ENCODE results near the gene FZD1.

FZD1 gene

DNA sequence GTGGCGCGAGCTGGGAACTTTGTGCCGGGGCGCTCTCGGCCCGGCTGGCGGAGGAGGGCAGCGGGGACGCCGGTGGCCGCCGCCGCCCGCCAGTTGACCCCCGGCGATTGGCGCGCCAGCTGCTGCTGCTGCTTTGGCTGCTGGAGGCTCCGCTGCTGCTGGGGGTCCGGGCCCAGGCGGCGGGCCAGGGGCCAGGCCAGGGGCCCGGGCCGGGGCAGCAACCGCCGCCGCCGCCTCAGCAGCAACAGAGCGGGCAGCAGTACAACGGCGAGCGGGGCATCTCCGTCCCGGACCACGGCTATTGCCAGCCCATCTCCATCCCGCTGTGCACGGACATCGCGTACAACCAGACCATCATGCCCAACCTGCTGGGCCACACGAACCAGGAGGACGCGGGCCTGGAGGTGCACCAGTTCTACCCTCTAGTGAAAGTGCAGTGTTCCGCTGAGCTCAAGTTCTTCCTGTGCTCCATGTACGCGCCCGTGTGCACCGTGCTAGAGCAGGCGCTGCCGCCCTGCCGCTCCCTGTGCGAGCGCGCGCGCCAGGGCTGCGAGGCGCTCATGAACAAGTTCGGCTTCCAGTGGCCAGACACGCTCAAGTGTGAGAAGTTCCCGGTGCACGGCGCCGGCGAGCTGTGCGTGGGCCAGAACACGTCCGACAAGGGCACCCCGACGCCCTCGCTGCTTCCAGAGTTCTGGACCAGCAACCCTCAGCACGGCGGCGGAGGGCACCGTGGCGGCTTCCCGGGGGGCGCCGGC lies 870 bp downstream of the FZD1 start:
- peak; percentile 88 for DNase-seq (ENCODE audit: low read depth, low spot score)

DNA sequence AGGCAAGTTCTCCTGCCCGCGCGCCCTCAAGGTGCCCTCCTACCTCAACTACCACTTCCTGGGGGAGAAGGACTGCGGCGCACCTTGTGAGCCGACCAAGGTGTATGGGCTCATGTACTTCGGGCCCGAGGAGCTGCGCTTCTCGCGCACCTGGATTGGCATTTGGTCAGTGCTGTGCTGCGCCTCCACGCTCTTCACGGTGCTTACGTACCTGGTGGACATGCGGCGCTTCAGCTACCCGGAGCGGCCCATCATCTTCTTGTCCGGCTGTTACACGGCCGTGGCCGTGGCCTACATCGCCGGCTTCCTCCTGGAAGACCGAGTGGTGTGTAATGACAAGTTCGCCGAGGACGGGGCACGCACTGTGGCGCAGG lies 1.4 kb downstream of the FZD1 start:
- peak; percentile 64 for DNase-seq (ENCODE audit: low read depth, low spot score)

DNA sequence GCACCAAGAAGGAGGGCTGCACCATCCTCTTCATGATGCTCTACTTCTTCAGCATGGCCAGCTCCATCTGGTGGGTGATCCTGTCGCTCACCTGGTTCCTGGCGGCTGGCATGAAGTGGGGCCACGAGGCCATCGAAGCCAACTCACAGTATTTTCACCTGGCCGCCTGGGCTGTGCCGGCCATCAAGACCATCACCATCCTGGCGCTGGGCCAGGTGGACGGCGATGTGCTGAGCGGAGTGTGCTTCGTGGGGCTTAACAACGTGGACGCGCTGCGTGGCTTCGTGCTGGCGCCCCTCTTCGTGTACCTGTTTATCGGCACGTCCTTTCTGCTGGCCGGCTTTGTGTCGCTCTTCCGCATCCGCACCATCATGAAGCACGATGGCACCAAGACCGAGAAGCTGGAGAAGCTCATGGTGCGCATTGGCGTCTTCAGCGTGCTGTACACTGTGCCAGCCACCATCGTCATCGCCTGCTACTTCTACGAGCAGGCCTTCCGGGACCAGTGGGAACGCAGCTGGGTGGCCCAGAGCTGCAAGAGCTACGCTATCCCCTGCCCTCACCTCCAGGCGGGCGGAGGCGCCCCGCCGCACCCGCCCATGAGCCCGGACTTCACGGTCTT lies 1.9 kb downstream of the FZD1 start:
- peak; percentile 58 for DNase-seq (ENCODE audit: low read depth, low spot score)

DNA sequence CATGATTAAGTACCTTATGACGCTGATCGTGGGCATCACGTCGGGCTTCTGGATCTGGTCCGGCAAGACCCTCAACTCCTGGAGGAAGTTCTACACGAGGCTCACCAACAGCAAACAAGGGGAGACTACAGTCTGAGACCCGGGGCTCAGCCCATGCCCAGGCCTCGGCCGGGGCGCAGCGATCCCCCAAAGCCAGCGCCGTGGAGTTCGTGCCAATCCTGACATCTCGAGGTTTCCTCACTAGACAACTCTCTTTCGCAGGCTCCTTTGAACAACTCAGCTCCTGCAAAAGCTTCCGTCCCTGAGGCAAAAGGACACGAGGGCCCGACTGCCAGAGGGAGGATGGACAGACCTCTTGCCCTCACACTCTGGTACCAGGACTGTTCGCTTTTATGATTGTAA lies 2.5 kb downstream of the FZD1 start:
- peak; percentile 39 for DNase-seq (ENCODE audit: low read depth, low spot score)

DNA sequence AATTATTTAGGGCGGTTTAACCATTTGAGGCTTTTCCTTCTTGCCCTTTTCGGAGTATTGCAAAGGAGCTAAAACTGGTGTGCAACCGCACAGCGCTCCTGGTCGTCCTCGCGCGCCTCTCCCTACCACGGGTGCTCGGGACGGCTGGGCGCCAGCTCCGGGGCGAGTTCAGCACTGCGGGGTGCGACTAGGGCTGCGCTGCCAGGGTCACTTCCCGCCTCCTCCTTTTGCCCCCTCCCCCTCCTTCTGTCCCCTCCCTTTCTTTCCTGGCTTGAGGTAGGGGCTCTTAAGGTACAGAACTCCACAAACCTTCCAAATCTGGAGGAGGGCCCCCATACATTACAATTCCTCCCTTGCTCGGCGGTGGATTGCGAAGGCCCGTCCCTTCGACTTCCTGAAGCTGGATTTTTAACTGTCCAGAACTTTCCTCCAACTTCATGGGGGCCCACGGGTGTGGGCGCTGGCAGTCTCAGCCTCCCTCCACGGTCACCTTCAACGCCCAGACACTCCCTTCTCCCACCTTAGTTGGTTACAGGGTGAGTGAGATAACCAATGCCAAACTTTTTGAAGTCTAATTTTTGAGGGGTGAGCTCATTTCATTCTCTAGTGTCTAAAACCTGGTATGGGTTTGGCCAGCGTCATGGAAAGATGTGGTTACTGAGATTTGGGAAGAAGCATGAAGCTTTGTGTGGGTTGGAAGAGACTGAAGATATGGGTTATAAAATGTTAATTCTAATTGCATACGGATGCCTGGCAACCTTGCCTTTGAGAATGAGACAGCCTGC lies 3.1 kb downstream of the FZD1 start:
- peak; percentile 91 for DNase-seq (ENCODE audit: low read depth, low spot score)

DNA sequence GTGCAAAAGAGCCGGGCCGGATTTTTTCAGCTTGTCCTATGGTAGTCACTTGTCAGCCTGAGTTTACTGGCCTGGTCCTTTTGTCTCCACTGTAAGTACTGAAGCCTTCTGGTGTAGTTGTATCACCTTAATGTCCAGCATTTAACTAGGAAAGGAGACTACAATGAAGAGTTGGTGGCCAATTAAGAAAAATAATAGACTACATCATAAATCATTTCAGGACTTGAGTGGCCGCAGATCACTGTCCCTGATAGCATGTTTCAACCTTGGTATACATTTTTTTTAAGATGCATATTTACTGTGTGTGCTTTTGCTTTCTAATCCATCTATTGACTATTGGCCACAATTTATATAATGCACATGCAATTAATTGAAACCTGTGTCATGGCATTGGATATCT lies 6.1 kb downstream of the FZD1 start:
- DNase-seq (ENCODE audit: low read depth, low spot score) = no peak

DNA sequence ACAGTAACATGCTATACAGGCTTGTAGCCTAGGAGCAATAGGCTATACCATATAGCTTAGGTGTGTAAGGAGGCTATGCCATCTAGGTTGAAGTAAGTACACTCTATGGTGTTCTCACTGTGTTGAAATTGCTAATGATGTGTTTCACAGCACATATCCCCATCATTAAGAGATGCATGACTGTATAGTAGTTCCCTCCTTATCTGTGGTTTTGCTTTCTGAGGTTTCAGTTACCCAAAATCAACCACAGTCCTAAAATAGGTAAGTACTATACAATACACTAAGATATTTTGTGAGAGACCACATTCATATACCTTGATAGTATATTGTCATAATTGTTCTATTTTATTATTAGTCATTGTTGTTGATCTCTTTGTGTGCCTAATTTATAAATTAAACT lies 12.7 kb downstream of the FZD1 start:
- DNase-seq (ENCODE audit: low read depth, low spot score) = no peak

DNA sequence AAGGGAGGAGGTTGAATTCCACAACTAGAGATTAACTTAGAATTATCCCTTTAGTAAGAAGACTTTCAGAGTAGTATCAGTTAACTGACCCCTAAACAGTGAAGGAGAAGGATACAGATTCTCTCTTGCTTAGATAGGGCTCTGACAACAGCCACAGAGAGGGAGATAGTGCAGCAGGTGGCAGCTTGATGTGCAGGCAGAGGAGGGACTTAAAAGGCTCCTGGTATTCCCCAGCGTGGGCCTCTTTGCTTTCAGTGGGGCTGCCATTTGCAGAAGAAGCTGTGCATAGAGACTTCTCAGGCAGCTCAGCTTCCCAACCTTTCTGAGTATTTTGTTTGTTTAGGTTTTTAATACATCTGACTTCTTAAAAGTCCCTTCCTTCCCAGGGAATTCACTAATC lies 16.0 kb downstream of the FZD1 start:
- DNase-seq (ENCODE audit: low read depth, low spot score) = no peak

DNA sequence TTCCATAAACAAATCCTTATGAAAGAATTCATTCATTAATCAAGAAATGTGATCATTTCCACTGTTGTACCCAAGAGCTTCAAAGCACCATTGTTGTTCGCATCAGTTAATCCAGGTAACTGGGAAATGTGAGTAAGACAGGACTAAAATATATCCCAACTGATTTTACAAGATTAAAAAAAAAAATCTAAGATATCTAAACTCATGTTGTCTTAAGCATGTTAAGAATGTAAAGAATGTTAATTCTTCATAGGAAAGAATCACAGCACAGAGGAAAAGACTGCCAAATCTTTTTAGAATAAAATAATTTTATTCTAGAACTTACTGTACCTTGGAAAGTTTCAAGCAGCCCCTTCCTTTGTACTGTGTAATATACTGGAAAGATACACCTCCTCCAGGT lies 16.4 kb downstream of the FZD1 start:
- no peak for DNase-seq (ENCODE audit: low read depth, low spot score)

DNA sequence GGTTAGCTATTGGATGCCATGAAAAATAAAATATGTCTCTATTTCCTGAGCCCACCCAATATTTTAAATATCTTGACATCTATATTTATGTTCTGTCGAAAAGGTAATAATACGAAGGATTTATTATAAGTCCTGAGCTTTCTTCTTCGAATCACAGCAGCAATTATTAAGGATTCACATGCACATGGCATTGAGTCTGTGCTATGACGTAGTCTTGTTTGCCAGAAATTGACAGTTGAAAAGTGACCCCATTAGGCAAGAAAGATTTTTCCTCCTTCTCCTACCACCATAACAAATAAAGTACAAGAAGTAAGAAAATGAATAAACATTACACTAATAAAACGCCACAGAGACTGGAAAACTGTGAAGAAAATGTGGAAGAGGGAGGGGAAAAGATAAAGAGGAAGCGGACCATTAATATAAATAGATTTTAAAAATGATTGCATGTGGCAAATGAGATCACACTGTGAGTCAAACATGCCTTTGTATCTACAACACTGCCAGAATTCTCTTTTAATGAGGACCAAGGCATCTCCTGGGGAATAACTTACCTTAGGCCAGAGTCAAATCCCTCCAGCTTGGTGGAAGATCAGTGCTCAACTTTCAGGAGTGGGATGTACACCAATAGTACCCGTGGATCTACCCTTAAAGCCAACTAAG lies 21.6 kb downstream of the FZD1 start:
- DNase-seq (ENCODE audit: low read depth, low spot score) = peak; percentile 42

DNA sequence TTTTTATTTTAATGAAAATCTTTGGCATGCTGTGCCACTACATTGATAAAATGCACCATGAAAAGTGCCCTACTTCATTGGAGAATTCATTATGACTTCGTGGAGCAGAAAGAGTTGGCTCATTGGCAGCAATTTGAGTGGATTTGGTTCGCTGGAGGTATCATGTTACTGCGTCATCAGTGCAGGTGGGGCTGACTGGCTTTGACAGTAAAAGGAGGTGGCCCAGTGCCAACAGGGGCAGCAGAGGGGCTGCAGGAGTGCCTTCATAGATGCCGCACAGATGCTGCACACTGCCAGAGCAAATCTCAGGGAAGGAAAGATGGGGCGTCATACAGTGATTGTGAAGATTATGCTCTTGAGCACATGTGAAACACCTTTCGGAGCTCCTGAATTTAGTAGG lies 22.2 kb downstream of the FZD1 start:
- no peak for DNase-seq (ENCODE audit: low read depth, low spot score)

DNA sequence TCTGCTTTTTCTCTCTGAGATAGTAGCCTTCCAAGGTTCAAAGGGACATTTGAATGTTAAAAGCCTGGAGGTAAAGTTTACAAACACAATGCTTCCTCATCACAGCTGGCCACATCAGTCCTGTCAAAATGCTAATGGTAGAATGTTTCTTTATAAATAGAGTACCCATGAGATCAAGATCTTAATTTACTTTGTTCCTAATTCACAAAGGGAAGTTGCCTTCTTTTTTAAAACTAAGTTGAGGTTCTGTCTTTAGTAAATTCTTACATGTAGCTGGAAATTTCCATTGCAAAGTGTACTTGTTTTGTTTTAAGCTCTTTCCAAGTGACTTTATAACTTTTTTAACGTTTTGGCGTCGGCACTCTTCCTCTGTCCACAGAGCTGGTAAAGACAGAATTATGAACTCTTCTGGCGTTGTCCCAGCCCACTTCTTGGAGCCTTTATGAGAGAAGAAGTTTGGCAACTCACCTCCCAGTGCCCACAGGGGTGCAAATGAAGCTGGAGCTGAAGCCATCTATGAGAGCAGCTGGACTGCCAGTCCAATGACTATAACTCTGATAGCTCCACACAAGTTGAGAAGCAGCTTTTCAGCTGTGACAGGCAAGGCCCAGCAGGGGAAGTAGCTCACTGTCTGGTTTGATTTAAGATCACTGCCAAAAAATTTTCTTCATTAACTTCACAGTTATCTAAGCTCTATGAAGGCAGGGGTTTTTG lies 23.3 kb downstream of the FZD1 start:
- no peak for DNase-seq (ENCODE audit: low read depth, low spot score)

DNA sequence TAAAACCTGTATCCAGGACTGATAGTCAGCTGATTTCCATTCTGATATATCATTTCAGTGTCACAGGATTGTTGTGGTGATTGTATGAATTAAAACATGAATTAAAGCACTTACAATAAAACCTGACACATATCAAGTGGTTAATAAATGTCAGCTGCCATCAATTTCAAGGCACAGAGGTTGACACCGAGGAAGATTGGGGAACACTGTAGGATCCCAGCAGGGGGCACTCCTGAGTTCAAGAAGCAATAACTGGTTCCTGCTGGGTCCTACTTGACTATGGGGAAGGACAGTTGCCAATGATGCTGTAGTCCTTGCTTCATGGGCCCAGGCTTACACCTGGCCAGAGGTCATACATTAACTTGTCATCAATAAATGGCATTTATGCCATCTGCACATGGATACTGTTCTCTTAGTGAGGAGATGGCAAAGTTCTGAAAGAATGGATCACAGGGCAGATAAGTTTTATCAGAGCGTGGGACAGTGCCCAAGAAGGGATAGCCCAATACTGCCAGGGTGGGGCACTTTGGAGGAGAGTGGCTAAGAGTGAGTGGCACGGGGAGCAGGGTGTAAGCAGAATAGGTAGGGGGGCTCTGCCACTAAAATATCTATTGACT lies 24.1 kb downstream of the FZD1 start:
- no peak for DNase-seq (ENCODE audit: low read depth, low spot score)

DNA sequence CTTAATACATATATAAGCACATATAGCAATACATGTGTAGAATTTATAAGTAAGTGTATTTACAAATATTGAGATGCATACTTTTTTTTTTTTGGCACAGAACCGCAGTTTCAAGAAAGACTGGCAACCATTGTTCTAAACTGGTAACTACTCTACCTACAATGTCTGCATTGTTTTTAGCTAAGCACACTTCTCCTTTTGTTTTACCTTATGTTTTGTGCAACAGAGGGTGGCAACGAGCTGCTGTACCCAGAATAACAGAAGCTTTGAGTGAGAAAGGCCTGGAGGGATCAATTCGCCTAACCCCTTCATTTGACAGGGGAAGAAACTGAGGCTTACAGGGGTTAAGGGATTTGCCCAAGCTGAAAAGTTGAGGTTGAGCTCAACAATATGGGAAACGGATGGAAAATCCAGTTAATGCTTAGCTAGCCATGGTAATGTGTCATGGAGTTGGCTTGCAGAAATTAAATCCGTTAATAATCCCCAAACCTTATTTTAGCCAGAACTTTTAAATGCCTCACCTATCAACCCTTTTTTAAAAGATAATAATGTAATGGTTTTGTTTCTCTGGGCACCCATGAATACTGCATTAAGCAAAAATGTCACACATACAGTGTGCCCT lies 25.5 kb downstream of the FZD1 start:
- DNase-seq (ENCODE audit: low read depth, low spot score) = no peak

DNA sequence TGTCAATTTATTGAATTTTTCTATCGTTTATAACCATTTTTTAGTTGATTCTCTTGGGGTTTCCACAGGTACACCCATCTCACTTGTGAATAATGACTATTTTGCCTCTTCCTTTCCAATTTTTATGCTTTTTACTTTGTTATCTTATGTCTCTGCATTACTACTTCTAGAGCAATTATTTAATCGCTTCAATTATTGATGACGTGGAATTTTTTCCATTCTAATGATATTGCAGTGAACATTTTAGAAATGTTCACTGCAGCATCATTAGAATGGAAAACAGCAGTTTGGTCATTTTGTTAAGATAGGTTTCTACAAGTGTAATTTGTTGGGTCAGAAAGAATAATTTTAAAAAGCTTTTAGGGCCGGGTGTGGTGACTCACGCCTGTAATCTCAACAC lies 27.1 kb downstream of the FZD1 start:
- no peak for DNase-seq (ENCODE audit: low read depth, low spot score)

DNA sequence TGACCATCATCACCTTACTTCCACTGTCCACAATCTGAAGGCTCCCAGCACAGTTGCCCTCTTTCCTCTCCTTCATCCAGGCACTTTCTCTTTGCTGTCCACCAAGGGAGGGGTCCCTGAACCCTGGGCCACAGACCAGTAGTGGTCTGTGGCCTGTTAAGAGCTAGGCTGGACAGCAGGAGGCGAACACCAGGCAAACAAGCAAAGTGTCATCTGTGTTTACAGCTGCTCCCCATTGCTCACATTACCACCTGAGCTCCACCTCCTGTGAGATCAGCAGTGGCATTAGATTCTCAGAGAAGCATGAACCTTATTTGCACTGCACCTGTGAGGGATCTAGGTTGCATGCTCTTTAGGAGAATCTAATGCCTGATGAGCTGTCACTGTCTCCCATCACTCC lies 27.7 kb downstream of the FZD1 start:
- no peak for DNase-seq (ENCODE audit: low read depth, low spot score)

DNA sequence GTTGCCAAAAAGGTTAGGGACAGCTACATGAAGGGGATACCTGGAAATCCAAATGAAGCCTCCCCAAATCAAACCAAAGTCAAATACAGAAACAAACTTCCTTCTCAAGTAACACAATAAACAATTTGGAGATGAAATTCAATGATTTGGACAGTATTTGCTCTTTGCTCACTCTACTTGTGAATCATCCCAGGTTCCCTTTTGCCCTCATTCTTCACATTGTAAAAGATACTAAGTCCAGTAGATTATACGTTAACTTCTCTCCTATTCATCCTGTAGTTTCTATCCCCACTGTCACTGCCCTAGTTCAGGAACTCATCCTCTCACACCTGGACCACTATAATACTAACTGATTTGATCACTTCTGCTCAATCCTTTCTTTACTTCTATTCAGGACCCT lies 28.3 kb downstream of the FZD1 start:
- no peak for DNase-seq (ENCODE audit: low read depth, low spot score)

DNA sequence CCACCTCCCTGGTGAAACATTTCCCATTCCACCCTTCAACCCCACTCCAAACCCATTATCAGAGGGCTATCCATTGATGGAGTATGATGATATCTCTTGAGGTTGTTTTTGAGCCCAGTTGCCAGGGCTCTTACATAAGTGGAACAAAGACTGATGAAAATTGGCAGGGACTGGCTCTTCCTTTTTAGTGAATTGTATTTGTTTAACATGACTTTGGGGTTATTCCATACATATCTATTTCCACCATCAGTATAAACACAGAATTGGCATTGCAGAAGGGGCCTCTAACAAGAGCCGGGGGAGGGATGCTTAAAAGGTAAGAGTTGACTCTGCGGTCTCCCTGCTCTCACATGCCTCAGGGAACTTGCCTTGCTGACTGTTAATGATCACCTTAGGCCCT lies 28.9 kb downstream of the FZD1 start:
- DNase-seq (ENCODE audit: low read depth, low spot score) = no peak

DNA sequence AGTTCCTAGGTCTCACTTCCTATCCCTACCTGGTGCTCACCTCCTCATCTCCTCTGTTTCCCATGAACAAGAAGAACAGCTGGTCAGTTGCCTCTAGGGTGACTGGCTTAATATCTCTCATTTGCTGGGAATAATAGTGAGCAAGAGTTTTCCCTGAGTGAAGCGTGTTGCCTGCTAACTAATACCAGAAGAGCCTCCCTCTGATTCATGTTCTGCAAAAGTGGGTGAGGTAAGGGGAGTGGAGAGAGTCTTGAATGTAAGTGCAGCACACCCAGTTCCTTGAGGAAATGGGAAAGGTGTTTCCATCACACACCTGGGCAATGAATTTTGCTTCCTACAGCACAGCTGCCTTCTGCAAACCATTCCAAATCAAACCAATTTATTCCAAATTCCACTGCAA lies 29.6 kb downstream of the FZD1 start:
- no peak for DNase-seq (ENCODE audit: low read depth, low spot score)

DNA sequence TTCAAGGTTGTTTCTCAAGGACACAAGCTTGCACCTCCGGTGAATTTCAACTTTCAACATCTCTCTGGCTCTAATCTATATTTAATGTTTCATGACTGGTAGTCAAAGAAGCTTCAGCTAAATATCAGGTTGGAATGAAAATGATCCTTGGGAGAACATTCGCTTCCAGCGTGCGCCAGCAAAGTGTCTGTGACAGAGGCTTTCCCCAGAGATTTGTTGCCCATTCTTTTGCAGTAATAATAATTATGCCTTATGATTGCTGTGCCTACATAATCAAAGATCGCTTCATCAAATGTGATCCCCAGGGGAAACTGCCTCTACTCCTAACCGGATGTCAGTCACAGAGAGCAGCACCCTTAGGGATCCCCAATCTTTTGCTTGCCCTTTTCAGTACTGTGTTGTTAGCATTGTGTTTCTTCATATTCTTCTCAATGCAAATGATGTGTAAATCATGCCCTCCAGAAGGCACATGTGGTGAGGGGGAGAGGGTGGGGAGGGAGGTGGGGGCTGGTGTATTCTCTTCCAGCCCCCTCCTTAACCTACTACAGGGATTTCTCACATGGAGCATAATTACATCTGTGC lies 30.5 kb downstream of the FZD1 start:
- DNase-seq (ENCODE audit: low read depth, low spot score) = no peak

All from astrocyte of the hippocampus (primary cell).